Activated T-cell treated with anti-CD3 and anti-CD28 coated beads for 48 hours (primary cell): Measurements from ENCODE around the gene USH2A.
"Not testable (repeated sequence)": the region's sequence is repeated elsewhere in the genome, so short reads cannot be mapped to it uniquely, and the experiment has no call there.

Experiments used
- DNase-seq: peaks from one replicate; pipeline ENCODE4 v3.0.0-alpha.2; 2020; ENCODE audit warnings: low read depth

The USH2A gene

GRCh38 chr1:216045400-216045799, 377.8 kb downstream of the USH2A start:
- no peak for DNase-seq

- no peak for DNase-seq
Observed at GRCh38 chr1:216044538-216044937, 378.7 kb downstream of the USH2A start.

GRCh38 chr1:216034506-216034905, 388.7 kb downstream of the USH2A start:
- no peak for DNase-seq

- DNase-seq, result no peak
Observed at GRCh38 chr1:216032961-216033614, 390.2 kb downstream of the USH2A start.

- DNase-seq, result no peak
Observed at GRCh38 chr1:216032284-216032683, 391.0 kb downstream of the USH2A start.

- DNase-seq, result no peak
Observed at GRCh38 chr1:216028631-216029030, 394.6 kb downstream of the USH2A start.

- no peak for DNase-seq
Observed at GRCh38 chr1:216024546-216024945, 398.7 kb downstream of the USH2A start.

- no peak for DNase-seq
Observed at GRCh38 chr1:216020743-216021345, 402.4 kb downstream of the USH2A start.

GRCh38 chr1:216015116-216015515, 408.1 kb downstream of the USH2A start:
- no peak for DNase-seq

GRCh38 chr1:216014086-216014485, 409.2 kb downstream of the USH2A start:
- DNase-seq, result no peak

- DNase-seq, result not testable (repeated sequence)
Observed at GRCh38 chr1:216009456-216009855, 413.8 kb downstream of the USH2A start.

GRCh38 chr1:216005916-216006315, 417.3 kb downstream of the USH2A start:
- DNase-seq, result no peak

- DNase-seq, result no peak
Observed at GRCh38 chr1:215992620-215993019, 430.6 kb downstream of the USH2A start.

GRCh38 chr1:215987092-215987875, 436.0 kb downstream of the USH2A start:
- DNase-seq, result no peak

- DNase-seq, result no peak
Observed at GRCh38 chr1:215986401-215986800, 436.8 kb downstream of the USH2A start.

GRCh38 chr1:215983680-215984079, 439.6 kb downstream of the USH2A start:
- DNase-seq, result no peak

GRCh38 chr1:215971793-215972441, 451.3 kb downstream of the USH2A start:
- DNase-seq, result no peak

- no peak for DNase-seq
Observed at GRCh38 chr1:215970406-215970805, 452.8 kb downstream of the USH2A start.

GRCh38 chr1:215963621-215964020, 459.6 kb downstream of the USH2A start:
- DNase-seq, result no peak

- DNase-seq, result no peak
Observed at GRCh38 chr1:215963040-215963439, 460.2 kb downstream of the USH2A start.

GRCh38 chr1:215958841-215959240, 464.4 kb downstream of the USH2A start:
- DNase-seq, result no peak

- no peak for DNase-seq
Observed at GRCh38 chr1:215957663-215958062, 465.6 kb downstream of the USH2A start.

- no peak for DNase-seq
Observed at GRCh38 chr1:215932558-215932957, 490.7 kb downstream of the USH2A start.
